WTC11 (cell line): ENCODE results near the gene KAT7.

Experiments
- CREM ChIP-seq: sonication (generic); formaldehyde crosslinking; IDR thresholded peaks from 2 replicates; pipeline ENCODE4 v1.8.1; 2022; ENCODE audit warnings: mild to moderate bottlenecking, missing genetic modification reagents, moderate library complexity
- CTCF ChIP-seq: fragments of 200-600 bp; IDR thresholded peaks from 2 replicates; pipeline ENCODE4 v1.8.0; 2022; ENCODE audit warnings: antibody characterized with exemption
- E2F4 ChIP-seq: sonication (generic); formaldehyde crosslinking; IDR thresholded peaks from 2 replicates; pipeline ENCODE4 v1.8.1; 2022; ENCODE audit warnings: low read depth, mild to moderate bottlenecking, moderate library complexity, missing genetic modification reagents, borderline replicate concordance
- ELF4 ChIP-seq: sonication (generic); formaldehyde crosslinking; IDR thresholded peaks from 2 replicates; pipeline ENCODE4 v1.8.1; 2022; ENCODE audit warnings: low read depth, mild to moderate bottlenecking, moderate library complexity, missing genetic modification reagents
- FOXK1 ChIP-seq: sonication (generic); formaldehyde crosslinking; IDR thresholded peaks from 2 replicates; pipeline ENCODE4 v1.8.0; 2022; ENCODE audit warnings: mild to moderate bottlenecking, moderate library complexity, missing genetic modification reagents
- JUN ChIP-seq: sonication (generic); formaldehyde crosslinking; IDR thresholded peaks from 2 replicates; pipeline ENCODE4 v1.8.0; 2023; ENCODE audit warnings: mild to moderate bottlenecking, missing genetic modification reagents
- MAX ChIP-seq: sonication (generic); formaldehyde crosslinking; IDR thresholded peaks from 2 replicates; pipeline ENCODE4 v1.8.0; 2022; ENCODE audit warnings: mild to moderate bottlenecking, missing genetic modification reagents
- ZNF423 ChIP-seq: fragments of 250-450 bp; sonication (Bioruptor Pico); IDR thresholded peaks from 2 replicates; pipeline ENCODE4 v2.1.2; 2022; ENCODE audit warnings: mild to moderate bottlenecking, moderate library complexity

- TF ChIP-seq FOXK1 (no peak), MAX (CRISPR knock-in tag) (no peak), CTCF (no peak), ELF4 (CRISPR knock-in tag) (no peak), CREM (CRISPR knock-in tag) (no peak), ZNF423 (CRISPR knock-in tag) (no peak), JUN (CRISPR knock-in tag) (no peak), E2F4 (CRISPR knock-in tag) (no peak)
These were observed 56.8 kb downstream of the KAT7 start for GRCh38 chr17:49845321-49845720.
